ENCODE measurements around the gene ALG1. TPM values are rescaled to one million over a fixed set of nuclear protein-coding genes. Genes with fewer than 3 reads are reported as not detected.
"Not testable (repeated sequence)": the region's sequence is repeated elsewhere in the genome, so short reads cannot be mapped to it uniquely, and the experiment has no call there.

Gene ALG1
- polyA plus RNA-seq, 1 donor (not counting 4 experiments of a cell fraction or from before 2014, with no cell fraction given), result 25.8 TPM

DNA sequence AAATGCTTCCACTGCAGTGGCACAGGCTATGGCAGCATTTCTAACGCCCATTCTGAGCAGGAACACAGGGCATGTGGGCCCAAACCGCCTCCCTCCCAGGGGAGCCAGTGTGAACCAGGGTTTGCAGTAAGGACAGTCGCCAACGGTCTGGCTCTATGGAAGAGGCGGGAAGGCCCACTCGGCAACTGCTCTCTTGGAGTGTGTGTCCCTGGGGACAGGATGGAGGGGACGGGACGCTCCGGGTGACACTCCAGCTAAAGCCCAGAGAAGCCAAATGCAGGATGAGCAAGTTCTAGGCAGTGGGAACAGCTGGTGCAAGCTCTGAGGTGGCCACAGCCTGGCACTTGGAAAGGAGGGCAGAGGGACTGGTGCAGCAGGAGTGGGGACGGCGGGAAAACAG, 22.1 kb downstream of the ALG1 start:
- H3K4me1 ChIP-seq (ENCODE audit: control insufficient read depth, extremely low read depth, insufficient read depth, low read length); H4K20me1 ChIP-seq (ENCODE audit: control insufficient read depth, extremely low read depth, insufficient read depth, low read length); H3K4me2 ChIP-seq (ENCODE audit: control insufficient read depth, extremely low read depth, insufficient read depth, low read depth, low read length); dilution Hi-C loops (cut with MboI; ENCODE audit: extremely low pct_ligation_motif_present, low sequenced_read_pairs); H3K9ac ChIP-seq (ENCODE audit: control insufficient read depth, extremely low read depth, insufficient read depth, low read length); H3K9me1 ChIP-seq (ENCODE audit: control insufficient read depth, extremely low read depth, insufficient read depth, low read length); H3K36me3 ChIP-seq (ENCODE audit: control insufficient read depth in 2 of 2, extremely low read depth in 1 of 2, insufficient read depth in 2 of 2, low read length in 2 of 2); H3K9me3 ChIP-seq (ENCODE audit: control insufficient read depth, low read depth, low read length); H3K4me3 ChIP-seq (ENCODE audit: control insufficient read depth in 2 of 3, extremely low read depth in 1 of 3, insufficient read depth in 2 of 3, low read depth in 1 of 3, low read length in 3 of 3); H2AFZ ChIP-seq (ENCODE audit: control insufficient read depth, low read length); H3K27ac ChIP-seq (ENCODE audit: control insufficient read depth, insufficient read depth, low read length); H3K27me3 ChIP-seq (ENCODE audit: control insufficient read depth, extremely low read depth, insufficient read depth, low read length); FAIRE-seq; H3K79me2 ChIP-seq (ENCODE audit: control insufficient read depth, insufficient read depth, low read length); DNase-seq (ENCODE audit: low read depth, low spot score): not testable (repeated sequence)

DNA sequence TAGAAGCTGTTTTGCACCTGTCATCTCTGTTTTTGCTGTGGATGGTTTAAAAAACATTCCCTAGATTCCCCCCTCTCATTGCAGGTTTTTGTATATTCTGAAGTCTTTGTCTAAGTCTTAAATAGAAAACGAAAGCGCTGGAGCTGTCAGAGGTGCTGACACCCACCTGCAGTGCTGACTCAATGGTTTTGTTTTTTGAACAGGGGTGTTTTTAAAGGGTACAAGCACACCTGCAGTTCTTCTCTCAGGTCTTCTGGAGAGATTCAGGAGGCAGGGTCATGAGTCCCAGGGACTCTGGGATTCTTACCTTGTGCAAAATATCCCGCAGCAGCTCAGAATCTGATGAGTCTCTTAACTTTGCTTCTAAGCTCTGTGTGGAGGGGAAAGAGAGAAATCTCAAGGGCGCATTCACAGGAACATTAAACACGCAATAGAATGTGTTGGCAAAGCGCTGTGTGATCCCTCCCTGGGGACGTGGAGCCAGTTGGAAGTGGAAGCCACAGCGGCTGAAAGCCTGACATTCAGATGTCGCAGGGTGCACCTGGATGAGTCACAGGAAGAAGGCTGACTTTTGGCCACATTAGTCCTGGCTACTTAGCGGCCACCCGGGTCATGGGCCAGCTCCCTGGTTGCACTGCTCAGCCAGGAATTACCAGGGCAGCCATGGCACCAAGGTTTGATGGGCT, 23.6 kb downstream of the ALG1 start:
- H3K9me3 ChIP-seq (ENCODE audit: control insufficient read depth, low read depth, low read length); DNase-seq (ENCODE audit: low read depth, low spot score): not testable (repeated sequence)

DNA sequence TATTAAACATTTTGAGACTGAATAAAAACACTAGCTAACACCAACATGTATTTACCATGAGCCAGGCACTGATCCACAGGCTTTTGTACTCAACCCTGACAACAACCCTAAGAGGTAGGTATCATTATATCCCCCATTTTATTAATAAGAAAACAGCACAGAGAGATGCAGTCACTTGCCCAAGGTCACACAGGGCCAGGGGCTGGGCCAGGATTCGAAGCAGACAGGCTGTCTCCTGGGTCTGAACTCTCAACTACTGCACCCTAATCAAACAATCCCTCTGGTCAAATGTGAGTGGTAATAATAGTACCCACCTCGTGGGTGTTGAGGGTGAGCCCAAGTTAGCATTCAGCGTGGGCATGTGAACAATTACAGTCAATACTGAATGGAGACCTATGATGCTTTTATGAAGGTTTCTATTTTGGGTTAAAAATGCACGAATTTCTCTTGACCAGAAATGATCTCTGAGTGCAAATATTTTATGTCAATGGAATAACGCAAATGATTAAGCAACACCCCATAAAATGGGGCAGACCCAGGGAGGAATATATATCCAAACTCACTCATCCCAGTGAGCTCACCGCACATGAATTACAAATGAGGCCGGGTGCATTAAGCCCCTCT, 24.9 kb downstream of the ALG1 start:
- H3K4me1 ChIP-seq (ENCODE audit: control insufficient read depth, extremely low read depth, insufficient read depth, low read length); DNase-seq (ENCODE audit: low read depth, low spot score); H3K27me3 ChIP-seq (ENCODE audit: control insufficient read depth, extremely low read depth, insufficient read depth, low read length); H3K9me3 ChIP-seq (ENCODE audit: control insufficient read depth, low read depth, low read length); H3K36me3 ChIP-seq (ENCODE audit: control insufficient read depth in 2 of 2, extremely low read depth in 1 of 2, insufficient read depth in 2 of 2, low read length in 2 of 2); H3K9me1 ChIP-seq (ENCODE audit: control insufficient read depth, extremely low read depth, insufficient read depth, low read length); dilution Hi-C loops (cut with MboI; ENCODE audit: extremely low pct_ligation_motif_present, low sequenced_read_pairs); H3K27ac ChIP-seq (ENCODE audit: control insufficient read depth, insufficient read depth, low read length); FAIRE-seq; H4K20me1 ChIP-seq (ENCODE audit: control insufficient read depth, extremely low read depth, insufficient read depth, low read length); H3K79me2 ChIP-seq (ENCODE audit: control insufficient read depth, insufficient read depth, low read length): not testable (repeated sequence)
- peak overlapping the region; percentile 63 for H2AFZ ChIP-seq (ENCODE audit: control insufficient read depth, low read length)
- H3K4me2 ChIP-seq (ENCODE audit: control insufficient read depth, extremely low read depth, insufficient read depth, low read depth, low read length), result peak overlapping the region; percentile 68
- peak overlapping the region; percentile 82 for H3K9ac ChIP-seq (ENCODE audit: control insufficient read depth, extremely low read depth, insufficient read depth, low read length)
- peak overlapping the region; percentile 65 to 75 (median 71) for H3K4me3 ChIP-seq (ENCODE audit: control insufficient read depth in 2 of 3, extremely low read depth in 1 of 3, insufficient read depth in 2 of 3, low read depth in 1 of 3, low read length in 3 of 3)

More for the DNA sequence above, 23.6 kb downstream of the ALG1 start:
- H3K27ac ChIP-seq (ENCODE audit: control insufficient read depth, insufficient read depth, low read length); FAIRE-seq; H3K4me1 ChIP-seq (ENCODE audit: control insufficient read depth, extremely low read depth, insufficient read depth, low read length); dilution Hi-C loops (cut with MboI; ENCODE audit: extremely low pct_ligation_motif_present, low sequenced_read_pairs); H4K20me1 ChIP-seq (ENCODE audit: control insufficient read depth, extremely low read depth, insufficient read depth, low read length); H3K27me3 ChIP-seq (ENCODE audit: control insufficient read depth, extremely low read depth, insufficient read depth, low read length); H3K9ac ChIP-seq (ENCODE audit: control insufficient read depth, extremely low read depth, insufficient read depth, low read length); H3K4me2 ChIP-seq (ENCODE audit: control insufficient read depth, extremely low read depth, insufficient read depth, low read depth, low read length); H3K4me3 ChIP-seq (ENCODE audit: control insufficient read depth in 2 of 3, extremely low read depth in 1 of 3, insufficient read depth in 2 of 3, low read depth in 1 of 3, low read length in 3 of 3); H3K79me2 ChIP-seq (ENCODE audit: control insufficient read depth, insufficient read depth, low read length); H3K36me3 ChIP-seq (ENCODE audit: control insufficient read depth in 2 of 2, extremely low read depth in 1 of 2, insufficient read depth in 2 of 2, low read length in 2 of 2); H3K9me1 ChIP-seq (ENCODE audit: control insufficient read depth, extremely low read depth, insufficient read depth, low read length); H2AFZ ChIP-seq (ENCODE audit: control insufficient read depth, low read length): not testable (repeated sequence)

DNA sequence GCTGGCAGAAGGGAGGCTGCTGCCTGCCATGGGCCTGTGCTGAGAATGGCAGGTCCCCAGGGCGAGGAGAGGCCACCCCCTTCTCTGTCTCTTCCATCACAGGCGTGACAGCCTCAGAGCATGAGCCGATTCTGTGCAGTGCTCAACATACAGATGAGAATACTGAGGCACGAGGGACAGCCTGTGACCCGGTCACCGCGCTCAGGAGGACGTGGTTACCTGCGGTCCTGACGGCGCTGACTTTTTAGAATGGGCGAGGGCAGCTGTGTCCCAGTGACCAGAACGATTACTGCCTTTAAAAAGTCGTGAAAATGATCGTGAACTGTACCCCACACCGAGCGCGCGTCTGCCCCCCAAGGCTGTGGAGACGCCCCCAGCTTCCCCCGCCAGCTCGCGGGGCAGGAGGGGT, 25.4 kb downstream of the ALG1 start:
- Histone ChIP-seq H3K4me3 (ENCODE audit: control insufficient read depth in 2 of 3, extremely low read depth in 1 of 3, insufficient read depth in 2 of 3, low read depth in 1 of 3, low read length in 3 of 3) (peak overlapping the region; percentile 65 to 75 (median 71)), H3K27ac (ENCODE audit: control insufficient read depth, insufficient read depth, low read length) (peak overlapping the region; percentile 40), H2AFZ (ENCODE audit: control insufficient read depth, low read length) (peak overlapping the region; percentile 63), H3K4me2 (ENCODE audit: control insufficient read depth, extremely low read depth, insufficient read depth, low read depth, low read length) (peak overlapping the region; percentile 68), H3K9ac (ENCODE audit: control insufficient read depth, extremely low read depth, insufficient read depth, low read length) (peak overlapping the region; percentile 82)
- H4K20me1 ChIP-seq (ENCODE audit: control insufficient read depth, extremely low read depth, insufficient read depth, low read length); H3K79me2 ChIP-seq (ENCODE audit: control insufficient read depth, insufficient read depth, low read length); dilution Hi-C loops (cut with MboI; ENCODE audit: extremely low pct_ligation_motif_present, low sequenced_read_pairs); H3K4me1 ChIP-seq (ENCODE audit: control insufficient read depth, extremely low read depth, insufficient read depth, low read length); H3K9me3 ChIP-seq (ENCODE audit: control insufficient read depth, low read depth, low read length); DNase-seq (ENCODE audit: low read depth, low spot score); FAIRE-seq; H3K9me1 ChIP-seq (ENCODE audit: control insufficient read depth, extremely low read depth, insufficient read depth, low read length); H3K36me3 ChIP-seq (ENCODE audit: control insufficient read depth in 2 of 2, extremely low read depth in 1 of 2, insufficient read depth in 2 of 2, low read length in 2 of 2); H3K27me3 ChIP-seq (ENCODE audit: control insufficient read depth, extremely low read depth, insufficient read depth, low read length): not testable (repeated sequence)

Data from keratinocyte (primary cell).